ENCODE data around the gene DCHS2. TPM values are rescaled to one million over a fixed set of nuclear protein-coding genes. Genes with fewer than 3 reads are reported as not detected.

The DCHS2 gene
- total and polyA plus RNA-seq, 10 of the 15 experiments (the other 5 are each of a cell fraction or from before 2014, with no cell fraction given), result 0.01 to 0.31 (median 0.06) TPM; not detected in 3

DNA sequence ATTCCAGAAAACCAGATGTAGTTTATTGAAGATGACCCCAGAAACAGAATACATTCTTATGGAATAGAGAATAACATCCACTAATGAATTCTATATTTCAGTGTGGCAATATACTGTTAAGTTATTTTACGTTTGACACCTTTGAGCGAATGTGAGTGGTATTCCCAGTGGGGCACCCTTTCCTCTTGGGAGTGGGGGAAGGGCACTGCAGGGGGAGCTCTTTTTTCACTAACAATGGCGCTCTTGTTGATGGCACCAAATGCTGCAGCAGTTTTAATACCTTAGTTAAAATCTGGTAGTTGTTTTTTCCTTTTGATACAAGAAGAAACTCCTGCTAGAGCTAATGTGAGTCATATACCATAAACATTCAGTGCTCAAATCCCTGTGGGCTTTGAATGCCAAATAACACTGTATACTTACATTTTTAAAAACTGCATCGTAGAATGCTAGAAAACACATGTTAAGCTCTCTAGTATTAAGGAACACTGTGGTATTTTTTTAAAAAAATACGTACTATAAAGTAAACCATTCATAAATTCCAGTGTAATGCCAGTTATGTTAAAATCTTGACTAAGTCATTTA is 178.5 kb downstream of the DCHS2 start:
- SMC1A ChIA-PET (ENCODE audit: uncharacterized antibody, unreplicated experiment), result interaction anchor here (1.0 kb wide), 1 partner anchor 8 kb away, joined by 3 read pairs; no protein-coding TSS in a partner anchor
- intact Hi-C loops (cut with micrococcal nuclease; ENCODE audit: unreplicated experiment), result no loop called here
- no peaks in the 10 kb centered on the region for H3K36me3 ChIP-seq (ENCODE audit: control insufficient read depth in 2 of 2, insufficient read depth in 2 of 2, low read length in 1 of 2)
- H3K79me2 ChIP-seq (ENCODE audit: control insufficient read depth, insufficient read depth, low read length), result no peaks in the 10 kb centered on the region
- in situ Hi-C loops (cut with MboI), result no loop called here
- no peaks in the 10 kb centered on the region for H3K9me3 ChIP-seq (replicated peaks; ENCODE audit: control insufficient read depth, insufficient read depth, low read length)
- no peak overlapping the region for H3K4me3 ChIP-seq
- POLR2A ChIA-PET, result no interaction called here
- H3K9ac ChIP-seq (ENCODE audit: control insufficient read depth, insufficient read depth, low read length), result no peak overlapping the region
- no peaks in the 10 kb centered on the region for H4K20me1 ChIP-seq (ENCODE audit: control insufficient read depth, insufficient read depth)
- CTCF ChIA-PET, result no interaction called here
- no peak overlapping the region for H3K27ac ChIP-seq (ENCODE audit: control insufficient read depth, insufficient read depth)
- no peak overlapping the region for H2AFZ ChIP-seq (ENCODE audit: control insufficient read depth, low read depth, low read length)
- ATAC-seq, result no peak
- TF ChIP-seq KDM1A (IDR thresholded peaks at IDR 0.05; ENCODE audit: borderline replicate concordance), result no peak
- TF ChIP-seq HDAC6 (IDR thresholded peaks at IDR 0.05; ENCODE audit: unreplicated experiment), result no peak
- WGBS (ENCODE audit: insufficient coverage, insufficient replicate concordance, low lambda C conversion rate, missing lambda C conversion rate), result 8% methylated on average over 5 of the region's 5 CpGs
- no peak for DNase-seq (ENCODE audit: low read depth, low spot score)
- BruUV-seq (replicated peaks), result no TSS peak
- no peaks in the 10 kb centered on the region for H3K27me3 ChIP-seq (replicated peaks in 1 of 2; ENCODE audit: control insufficient read depth in 2 of 2, insufficient read depth in 2 of 2, low read length in 1 of 2)
- no peak overlapping the region for H3K4me2 ChIP-seq (ENCODE audit: control insufficient read depth, insufficient read depth)
- H3K4me1 ChIP-seq (ENCODE audit: control insufficient read depth, insufficient read depth, low read length), result no peaks in the 10 kb centered on the region
- FAIRE-seq, result no peak
- RAD21 ChIA-PET (ENCODE audit: unreplicated experiment), result no interaction called here

DNA sequence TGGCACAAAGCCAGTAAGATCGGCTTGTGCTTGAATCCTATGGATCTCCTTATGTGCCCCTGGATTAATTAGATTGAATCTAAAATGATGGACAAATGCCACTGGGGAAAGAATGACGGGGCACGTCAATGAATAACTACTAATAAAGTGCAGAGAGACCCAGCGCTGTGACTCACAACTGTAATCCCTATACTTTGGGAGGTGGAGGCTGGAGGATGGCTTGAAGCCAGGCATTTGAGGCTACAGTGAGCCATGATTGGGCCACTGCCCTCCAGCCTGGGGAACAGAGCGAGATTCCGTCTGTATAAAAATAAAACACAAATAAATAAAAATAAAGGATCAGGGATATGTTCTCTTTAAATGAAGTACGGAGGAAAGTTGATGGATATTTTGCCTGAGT is 179.4 kb downstream of the DCHS2 start:
- ATAC-seq, result no peak
- FAIRE-seq, result no peak
- Histone ChIP-seq H2AFZ (ENCODE audit: control insufficient read depth, low read depth, low read length) (no peak overlapping the region), H3K4me2 (ENCODE audit: control insufficient read depth, insufficient read depth) (no peak overlapping the region), H4K20me1 (ENCODE audit: control insufficient read depth, insufficient read depth) (no peaks in the 10 kb centered on the region), H3K27me3 (replicated peaks in 1 of 2; ENCODE audit: control insufficient read depth in 2 of 2, insufficient read depth in 2 of 2, low read length in 1 of 2) (no peaks in the 10 kb centered on the region), H3K4me3 (no peak overlapping the region), H3K9ac (ENCODE audit: control insufficient read depth, insufficient read depth, low read length) (no peak overlapping the region), H3K27ac (ENCODE audit: control insufficient read depth, insufficient read depth) (no peak overlapping the region), H3K79me2 (ENCODE audit: control insufficient read depth, insufficient read depth, low read length) (no peaks in the 10 kb centered on the region), H3K36me3 (ENCODE audit: control insufficient read depth in 2 of 2, insufficient read depth in 2 of 2, low read length in 1 of 2) (no peaks in the 10 kb centered on the region), H3K9me3 (replicated peaks; ENCODE audit: control insufficient read depth, insufficient read depth, low read length) (no peaks in the 10 kb centered on the region), H3K4me1 (ENCODE audit: control insufficient read depth, insufficient read depth, low read length) (no peaks in the 10 kb centered on the region)
- intact Hi-C loops (cut with micrococcal nuclease; ENCODE audit: unreplicated experiment), result no loop called here
- WGBS (ENCODE audit: insufficient coverage, insufficient replicate concordance, low lambda C conversion rate, missing lambda C conversion rate), result 50% methylated on average over 7 of the region's 7 CpGs
- RAD21 ChIA-PET (ENCODE audit: unreplicated experiment), result no interaction called here
- TF ChIP-seq PAX5 (IDR thresholded peaks at IDR 0.05; ENCODE audit: borderline replicate concordance, low read depth, low read length) (no peak), TARDBP (IDR thresholded peaks at IDR 0.05; ENCODE audit: borderline replicate concordance) (no peak), ATF7 (IDR thresholded peaks at IDR 0.05; ENCODE audit: low read depth) (no peak), CBFB (IDR thresholded peaks at IDR 0.05; ENCODE audit: low read depth) (no peak)
- in situ Hi-C loops (cut with MboI), result no loop called here
- POLR2A ChIA-PET, result no interaction called here
- DNase-seq (ENCODE audit: low read depth, low spot score), result no peak
- no TSS peak for BruUV-seq (replicated peaks)
- CTCF ChIA-PET, result no interaction called here
- SMC1A ChIA-PET (ENCODE audit: uncharacterized antibody, unreplicated experiment), result no interaction called here

Data from GM12878 (cell line).